Right renal pelvis (tissue), 4 donors: ENCODE data around the gene SLAMF1. TPM values are rescaled to one million over a fixed set of nuclear protein-coding genes. Genes with fewer than 3 reads are reported as not detected.
"Not testable (repeated sequence)": the region's sequence is repeated elsewhere in the genome, so short reads cannot be mapped to it uniquely, and the experiment has no call there.

ENCODE experiments used
- DNase-seq, 4 donors: peaks; one replicate each; pipeline ENCODE4 v3.0.0-alpha.2; 2013; ENCODE audit warnings: low read depth in 4 of 4, low spot score in 3 of 4, missing footprints in 1 of 4
- polyA plus RNA-seq, 4 donors: library from polyadenylated mRNA; unstranded; fragments of 120-200 nt; gene quantifications; one replicate each; pipeline ENCODE4 v1.2.1, GENCODE V29; 2013; ENCODE audit not compliant: insufficient read length in 4 of 4

Gene SLAMF1
- polyA plus RNA-seq, 4 donors, result 0.10 to 0.18 (median 0.16) TPM

DNA sequence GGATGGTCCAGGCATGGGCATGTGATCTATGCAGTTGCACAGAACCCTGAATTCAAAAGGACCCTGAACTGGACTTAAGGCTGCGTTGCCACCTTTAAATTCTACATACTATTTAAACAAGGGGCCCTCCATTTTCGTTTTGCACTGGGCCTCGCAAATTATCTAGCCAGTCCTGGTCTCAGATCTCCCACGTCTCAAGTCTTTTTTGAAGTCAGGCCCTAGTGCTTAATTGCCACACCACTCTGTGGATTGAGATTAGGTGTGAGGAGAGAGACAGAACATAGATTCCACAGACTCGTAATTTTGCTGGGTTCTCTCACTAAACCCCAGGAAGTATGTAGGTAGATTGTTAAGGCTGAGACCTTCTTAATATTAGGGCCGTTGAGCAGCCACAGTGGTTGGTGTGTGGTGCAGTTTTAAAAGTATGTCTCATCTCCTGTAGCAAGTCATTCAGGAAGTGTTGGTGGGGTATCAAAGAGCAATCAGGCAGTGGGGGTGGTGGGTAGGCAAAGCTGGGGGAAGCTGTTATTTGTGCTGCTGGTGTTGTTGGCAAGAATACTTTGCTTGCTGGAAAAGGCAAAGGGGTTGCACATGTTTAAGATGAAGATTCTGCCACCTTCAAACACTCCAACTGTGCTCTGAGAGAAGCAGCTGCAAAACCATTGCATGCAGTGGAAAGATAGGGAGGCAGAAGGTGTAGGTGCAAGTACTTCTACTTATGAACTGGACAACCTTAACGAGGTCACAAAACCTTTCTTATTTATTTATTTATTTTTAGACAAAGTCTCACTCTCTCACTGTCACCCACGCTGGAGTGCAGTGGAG, 78.8 kb downstream of the SLAMF1 start:
- DNase-seq, result no peak

- DNase-seq, result no peak
Measured at GRCh38 chr1:160567341-160567740, 79.5 kb downstream of the SLAMF1 start.

GRCh38 chr1:160565564-160565963, 81.3 kb downstream of the SLAMF1 start:
- DNase-seq, result no peak

DNA sequence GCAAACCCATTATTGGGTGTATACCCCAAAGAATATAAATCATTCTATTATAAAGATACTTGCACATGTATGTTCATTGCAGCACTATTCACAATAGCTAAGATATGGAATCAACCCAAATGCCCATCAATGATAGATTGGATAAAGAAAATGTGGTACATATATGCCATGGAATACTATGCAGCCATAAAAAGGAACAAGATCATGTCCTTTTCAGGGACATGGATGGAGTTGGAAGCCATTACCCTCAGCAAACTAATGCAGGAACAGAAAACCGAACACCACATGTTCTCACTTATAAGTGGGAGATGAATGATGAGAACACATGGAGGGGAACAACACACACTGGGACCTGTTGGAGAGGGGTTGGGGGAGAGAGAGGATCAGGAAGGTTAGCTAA, 83.6 kb downstream of the SLAMF1 start:
- DNase-seq, result not testable (repeated sequence)

DNA sequence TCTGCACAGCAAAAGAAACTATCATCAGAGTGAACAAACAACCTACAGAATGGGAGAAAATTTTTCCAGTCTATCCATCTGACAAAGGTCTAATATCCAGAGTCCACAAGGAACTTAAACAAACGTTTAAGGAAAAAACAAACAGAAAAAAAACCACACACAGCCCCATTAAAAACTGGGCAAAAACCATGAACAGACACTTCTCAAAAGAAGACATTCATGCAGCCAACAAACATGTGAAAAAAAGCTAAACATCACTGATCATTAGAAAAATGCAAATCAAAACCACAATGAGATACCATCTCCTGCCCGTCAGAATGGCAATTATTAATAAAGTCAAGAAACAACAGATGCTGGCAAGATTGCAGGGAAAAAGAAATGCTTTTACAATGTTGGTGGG, 84.1 kb downstream of the SLAMF1 start:
- DNase-seq, result not testable (repeated sequence)

- DNase-seq, result no peak
Measured at GRCh38 chr1:160560806-160561205, 86.0 kb downstream of the SLAMF1 start.

- DNase-seq, result no peak
Measured at GRCh38 chr1:160560045-160560705, 86.7 kb downstream of the SLAMF1 start.

DNA sequence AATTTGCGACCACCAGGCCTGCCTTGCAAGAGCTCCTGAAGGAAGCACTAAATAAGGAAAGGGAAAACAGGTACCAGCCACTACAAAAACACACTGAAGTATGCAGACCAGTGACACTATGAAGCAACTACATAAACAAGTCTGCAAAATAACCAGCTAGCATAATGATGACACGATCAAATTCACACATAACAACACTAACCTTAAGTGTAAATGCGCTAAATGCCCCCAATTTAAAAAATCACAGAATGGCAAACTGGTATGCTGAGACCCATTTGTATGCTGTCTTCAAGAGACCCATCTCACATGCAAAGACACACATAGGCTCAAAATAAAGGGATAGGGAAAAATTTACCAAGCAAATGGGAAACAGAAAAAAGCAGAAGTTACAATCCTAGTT, 87.4 kb downstream of the SLAMF1 start:
- DNase-seq, result not testable (repeated sequence)

GRCh38 chr1:160558660-160559380, 88.0 kb downstream of the SLAMF1 start:
- DNase-seq, result no peak

Other genes starting within 250 kb of the SLAMF1 start
- gene VANGL2, start 246.5 kb downstream of the SLAMF1 start, polyA plus RNA-seq, result 10 to 100 TPM; 32.8 to 40.0 (median 35.9) TPM
- under 1 TPM; 0.06 to 0.21 (median 0.10) TPM for gene SLAMF6, start 123.8 kb downstream of the SLAMF1 start, polyA plus RNA-seq
- 1 to 10 TPM in 2 of 4 donors, under 1 TPM in 2; 0.70 to 1.6 (median 1.0) TPM for gene CD84, start 67.5 kb downstream of the SLAMF1 start, polyA plus RNA-seq
- gene CD48, start 64.8 kb upstream of the SLAMF1 start, polyA plus RNA-seq, result 1 to 10 TPM; 1.1 to 1.8 (median 1.5) TPM
- under 1 TPM; 0.18 to 0.61 (median 0.38) TPM for gene SLAMF7, start 92.2 kb upstream of the SLAMF1 start, polyA plus RNA-seq
- gene LY9, start 149.1 kb upstream of the SLAMF1 start, polyA plus RNA-seq, result under 1 TPM in 3 of 4 donors, not detected in 1; 0.08 to 0.17 (median 0.10) TPM
- gene CD244, start 215.8 kb upstream of the SLAMF1 start, polyA plus RNA-seq, result under 1 TPM; 0.10 to 0.33 (median 0.21) TPM
- gene ITLN1, start 238.1 kb upstream of the SLAMF1 start, polyA plus RNA-seq, result 1 to 10 TPM; 1.3 to 3.5 (median 2.1) TPM